Activated T-helper 17 cell treated with anti-CD3 and anti-CD28 coated beads, Interleukin-2, amount 50 U/mL, for 72 hours (primary cell): Measurements from ENCODE around the gene INSIG1. TPM values are rescaled to one million over a fixed set of nuclear protein-coding genes. Genes with fewer than 3 reads are reported as not detected.

ENCODE experiments used
- ATAC-seq: fragments of 150-1000 bp; cut with Tn5 transposase; replicated peaks from 2 replicates; pipeline ENCODE4 v1.10.0; 2021; ENCODE audit warnings: mild to moderate bottlenecking, moderate library complexity
- H3K27ac Mint-ChIP-seq: one replicate; pipeline ENCODE4 v1.8.0; 2022; ENCODE audit warnings: mixed read lengths
- H3K27me3 Mint-ChIP-seq: one replicate; pipeline ENCODE4 v1.8.0; 2022; ENCODE audit warnings: mixed read lengths
- H3K36me3 Mint-ChIP-seq: one replicate; pipeline ENCODE4 v1.8.0; 2022; ENCODE audit warnings: low read depth, mild to moderate bottlenecking, mixed read lengths
- H3K4me1 Mint-ChIP-seq: one replicate; pipeline ENCODE4 v1.8.0; 2022; ENCODE audit warnings: mixed read lengths
- H3K4me3 Mint-ChIP-seq: one replicate; pipeline ENCODE4 v1.8.0; 2022; ENCODE audit warnings: mild to moderate bottlenecking, mixed read lengths
- H3K9me3 Mint-ChIP-seq: one replicate; pipeline ENCODE4 v1.8.0; 2022; ENCODE audit warnings: mixed read lengths
- total RNA-seq, 2 donors: library from RNA; stranded (reverse); gene quantifications; one replicate each; pipeline ENCODE4 v1.2.3, GENCODE V29; 2022

INSIG1 gene
- total RNA-seq, 2 donors from 2014 or later, result 140 to 216 TPM

GRCh38 chr7:155285833-155286232, 11.8 kb upstream of the INSIG1 start:
- H3K27ac Mint-ChIP-seq, result no peak overlapping the region

DNA sequence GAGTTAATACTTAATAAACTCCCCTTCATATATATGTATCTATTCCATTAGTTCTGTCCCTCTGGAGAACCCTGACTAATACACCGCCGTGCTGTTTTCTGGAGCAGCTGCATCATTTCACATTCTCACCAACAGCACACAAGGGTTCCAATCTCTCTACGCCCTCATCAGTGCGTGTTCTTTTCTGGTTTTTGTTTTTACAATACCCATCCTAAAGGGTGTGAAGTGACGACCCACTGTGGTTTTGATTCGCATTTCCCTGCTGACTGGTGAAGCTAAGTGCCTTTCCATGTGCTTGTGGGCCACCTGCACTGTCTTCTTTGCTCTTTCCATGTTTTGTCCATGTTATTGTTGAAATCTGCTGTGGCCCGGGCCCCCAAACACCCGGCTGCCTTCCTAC, 11.0 kb upstream of the INSIG1 start:
- peaks cover 40% of the 10 kb centered on the region for H3K4me1 Mint-ChIP-seq
- peak overlapping the region; percentile 52 for H3K27ac Mint-ChIP-seq
- no peaks in the 10 kb centered on the region for H3K9me3 Mint-ChIP-seq
- peaks cover 32% of the 10 kb centered on the region for H3K27me3 Mint-ChIP-seq
- ATAC-seq, result no peak
- peak overlapping the region; percentile 16 for H3K4me3 Mint-ChIP-seq
- no peaks in the 10 kb centered on the region for H3K36me3 Mint-ChIP-seq

More at GRCh38 chr7:155285833-155286232, 11.8 kb upstream of the INSIG1 start:
- ATAC-seq, result peak; percentile 8
- H3K9me3 Mint-ChIP-seq, result no peaks in the 10 kb centered on the region
- peaks cover 27% of the 10 kb centered on the region for H3K27me3 Mint-ChIP-seq
- peaks cover 32% of the 10 kb centered on the region for H3K4me1 Mint-ChIP-seq
- H3K36me3 Mint-ChIP-seq, result no peaks in the 10 kb centered on the region
- H3K4me3 Mint-ChIP-seq, result no peak overlapping the region

DNA sequence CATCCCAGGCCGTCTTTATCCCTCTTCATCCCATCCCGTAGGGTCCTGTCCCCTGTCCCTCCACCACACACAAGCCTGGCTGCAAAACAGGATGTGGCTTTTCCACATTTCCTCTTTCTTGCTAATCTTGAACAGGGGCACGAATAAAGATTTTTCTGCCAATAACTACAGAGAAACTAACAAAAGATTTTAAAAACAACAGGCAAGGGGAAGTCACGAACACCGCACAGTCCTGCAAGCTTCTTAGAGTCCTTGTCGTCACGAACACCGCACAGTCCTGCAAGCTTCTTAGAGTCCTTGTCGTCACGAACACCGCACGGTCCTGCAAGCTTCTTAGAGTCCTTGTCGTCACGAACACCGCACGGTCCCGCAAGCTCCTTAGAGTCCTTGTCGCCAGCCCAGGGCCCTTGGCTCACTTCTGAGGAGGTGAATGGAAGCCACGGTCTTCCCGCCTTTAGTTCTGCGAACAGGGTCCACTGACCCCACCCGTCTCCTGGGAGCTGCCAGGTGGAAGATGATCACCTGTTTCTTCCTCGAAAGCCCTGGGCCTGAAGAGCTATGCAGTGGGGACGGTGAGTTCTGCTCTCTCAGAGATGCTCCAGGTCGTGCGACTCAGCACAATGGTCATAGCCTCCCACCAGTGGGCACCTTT, 10.3 kb upstream of the INSIG1 start:
- peaks cover 41% of the 10 kb centered on the region for H3K4me1 Mint-ChIP-seq
- no peak for ATAC-seq
- no peaks in the 10 kb centered on the region for H3K9me3 Mint-ChIP-seq
- peak overlapping the region; percentile 52 for H3K27ac Mint-ChIP-seq
- H3K36me3 Mint-ChIP-seq, result no peaks in the 10 kb centered on the region
- H3K27me3 Mint-ChIP-seq, result peaks cover 32% of the 10 kb centered on the region
- H3K4me3 Mint-ChIP-seq, result no peak overlapping the region

- Mint-ChIP-seq H3K36me3 (no peaks in the 10 kb centered on the region), H3K4me1 (peaks cover 41% of the 10 kb centered on the region), H3K9me3 (no peaks in the 10 kb centered on the region), H3K27ac (no peak overlapping the region), H3K27me3 (peaks cover 33% of the 10 kb centered on the region), H3K4me3 (no peak overlapping the region)
- no peak for ATAC-seq
These were observed 9.6 kb upstream of the INSIG1 start for GRCh38 chr7:155288055-155288454.

DNA sequence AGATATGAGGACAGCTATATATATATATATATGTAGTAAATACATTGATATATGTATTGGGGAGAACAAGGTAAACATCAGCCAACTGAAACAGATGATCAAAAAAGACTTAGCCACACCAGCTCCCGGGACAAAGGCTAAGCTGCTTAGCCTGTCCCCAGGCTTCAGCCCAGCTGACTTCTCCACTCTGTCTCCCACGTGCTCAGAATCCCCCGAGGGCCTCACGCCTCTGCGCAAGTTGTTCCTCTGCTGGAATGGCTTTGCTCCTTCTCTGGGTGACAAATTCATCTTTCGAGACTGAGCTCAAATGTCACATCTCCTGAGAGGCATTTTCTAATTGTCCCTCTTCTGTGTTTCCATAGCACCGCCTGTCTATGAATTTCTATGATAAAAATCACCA, 8.6 kb upstream of the INSIG1 start:
- Mint-ChIP-seq H3K27me3 (peaks cover 33% of the 10 kb centered on the region), H3K36me3 (no peaks in the 10 kb centered on the region), H3K27ac (no peak overlapping the region), H3K9me3 (no peaks in the 10 kb centered on the region), H3K4me1 (peaks cover 36% of the 10 kb centered on the region), H3K4me3 (no peak overlapping the region)
- ATAC-seq, result no peak

- no peak for ATAC-seq
- Mint-ChIP-seq H3K4me1 (peaks cover 36% of the 10 kb centered on the region), H3K36me3 (no peaks in the 10 kb centered on the region), H3K27ac (no peak overlapping the region), H3K27me3 (peaks cover 28% of the 10 kb centered on the region), H3K4me3 (no peak overlapping the region), H3K9me3 (no peaks in the 10 kb centered on the region)
These were observed 7.7 kb upstream of the INSIG1 start for GRCh38 chr7:155289949-155290501.

GRCh38 chr7:155291045-155291530, 6.6 kb upstream of the INSIG1 start:
- Mint-ChIP-seq H3K4me3 (peak overlapping the region; percentile 9), H3K4me1 (peaks cover 36% of the 10 kb centered on the region), H3K27ac (peak overlapping the region; percentile 73), H3K9me3 (no peaks in the 10 kb centered on the region), H3K27me3 (peaks cover 21% of the 10 kb centered on the region), H3K36me3 (no peaks in the 10 kb centered on the region)
- ATAC-seq, result peak; percentile 98

- ATAC-seq, result no peak
- Mint-ChIP-seq H3K36me3 (peaks cover 5% of the 10 kb centered on the region), H3K27me3 (peaks cover 17% of the 10 kb centered on the region), H3K27ac (peak overlapping the region; percentile 73), H3K4me3 (peak overlapping the region; percentile 9), H3K4me1 (peaks cover 37% of the 10 kb centered on the region), H3K9me3 (no peaks in the 10 kb centered on the region)
These were observed 5.9 kb upstream of the INSIG1 start for GRCh38 chr7:155291729-155292128.

DNA sequence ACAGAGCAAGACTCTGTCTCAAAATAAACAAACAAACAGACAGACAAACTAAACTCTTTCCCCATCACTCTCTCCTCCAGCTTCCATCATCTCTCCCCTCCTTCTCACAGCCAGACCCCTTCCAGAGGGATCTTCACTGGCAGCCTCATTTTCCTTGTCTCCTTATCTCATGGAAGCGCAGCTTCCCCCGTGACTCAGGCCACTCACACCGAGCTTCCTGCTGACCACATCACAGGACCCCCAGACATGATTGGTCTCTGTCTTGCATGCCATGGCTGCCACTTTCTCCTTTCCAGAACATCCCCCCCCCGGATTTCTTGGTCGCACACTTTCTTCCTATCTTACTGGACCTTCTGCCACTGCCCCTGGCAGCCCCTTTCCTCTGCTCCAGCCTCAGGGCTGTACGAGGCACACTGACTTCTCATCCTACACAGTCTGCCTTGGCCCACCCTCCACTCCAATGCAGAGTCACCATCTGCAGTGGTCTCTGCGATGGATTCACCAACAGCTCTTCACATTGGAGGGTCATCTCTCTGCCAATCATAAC, 4.9 kb upstream of the INSIG1 start:
- H3K36me3 Mint-ChIP-seq, result peaks cover 9% of the 10 kb centered on the region
- no peak for ATAC-seq
- peaks cover 12% of the 10 kb centered on the region for H3K27me3 Mint-ChIP-seq
- no peaks in the 10 kb centered on the region for H3K9me3 Mint-ChIP-seq
- peaks cover 31% of the 10 kb centered on the region for H3K4me1 Mint-ChIP-seq
- no peak overlapping the region for H3K4me3 Mint-ChIP-seq
- no peak overlapping the region for H3K27ac Mint-ChIP-seq

DNA sequence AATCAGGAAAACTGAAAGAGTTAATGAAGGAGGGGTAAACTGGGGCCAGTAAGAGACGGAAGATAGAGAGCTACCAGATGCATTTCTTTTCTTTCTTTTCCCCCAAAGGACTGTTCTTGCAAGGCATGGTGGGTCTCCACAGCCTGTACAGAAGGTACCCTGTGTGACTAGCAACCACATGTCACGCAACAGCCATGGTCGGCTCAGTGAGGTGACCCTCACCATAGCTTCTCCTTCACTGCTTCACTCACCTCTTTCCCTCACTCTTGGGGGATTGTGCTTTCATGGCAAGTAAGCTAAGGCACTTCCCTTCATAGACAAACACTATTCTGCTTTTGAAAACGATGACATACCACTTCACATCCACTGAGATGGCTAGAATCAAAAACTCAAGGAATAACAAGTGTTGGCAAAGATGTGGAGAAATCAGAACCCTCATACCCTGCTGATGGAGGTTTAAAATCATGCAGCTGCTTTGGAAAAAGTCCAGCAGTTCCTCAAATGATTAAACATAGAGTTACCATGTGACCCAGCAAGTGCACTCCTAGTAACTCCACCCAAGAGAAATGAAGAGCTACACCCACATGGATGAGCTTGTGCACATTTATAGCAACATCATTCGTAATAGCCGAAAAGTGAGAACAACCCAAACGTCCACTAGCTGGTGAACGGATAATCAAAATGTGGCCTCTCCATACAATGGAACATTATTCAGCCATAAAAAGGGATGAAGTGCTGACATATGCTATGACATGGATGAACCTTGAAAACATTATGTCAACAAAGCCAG, 3.8 kb upstream of the INSIG1 start:
- ATAC-seq, result no peak
- Mint-ChIP-seq H3K27ac (no peak overlapping the region), H3K4me1 (peaks cover 31% of the 10 kb centered on the region)

GRCh38 chr7:155294511-155294778, 3.2 kb upstream of the INSIG1 start:
- Mint-ChIP-seq H3K4me3 (no peak overlapping the region), H3K27ac (no peak overlapping the region), H3K4me1 (peaks cover 31% of the 10 kb centered on the region), H3K9me3 (no peaks in the 10 kb centered on the region), H3K27me3 (peaks cover 12% of the 10 kb centered on the region), H3K36me3 (peaks cover 24% of the 10 kb centered on the region)
- ATAC-seq, result no peak

More for the DNA sequence above, 3.8 kb upstream of the INSIG1 start:
- Mint-ChIP-seq H3K27me3 (peaks cover 12% of the 10 kb centered on the region), H3K9me3 (no peaks in the 10 kb centered on the region), H3K4me3 (no peak overlapping the region), H3K36me3 (peaks cover 19% of the 10 kb centered on the region)

- no peak overlapping the region for H3K27ac Mint-ChIP-seq
- ATAC-seq, result no peak
- H3K4me1 Mint-ChIP-seq, result peaks cover 38% of the 10 kb centered on the region
- H3K4me3 Mint-ChIP-seq, result peak overlapping the region; percentile 91
- peaks cover 35% of the 10 kb centered on the region for H3K36me3 Mint-ChIP-seq
- peaks cover 12% of the 10 kb centered on the region for H3K27me3 Mint-ChIP-seq
- H3K9me3 Mint-ChIP-seq, result no peaks in the 10 kb centered on the region
These were observed 2.2 kb upstream of the INSIG1 start for GRCh38 chr7:155295511-155295910.

GRCh38 chr7:155296006-155296787, 1.5 kb upstream of the INSIG1 start:
- H3K36me3 Mint-ChIP-seq, result peaks cover 42% of the 10 kb centered on the region
- peaks cover 6% of the 10 kb centered on the region for H3K27me3 Mint-ChIP-seq
- no peaks in the 10 kb centered on the region for H3K9me3 Mint-ChIP-seq
- peaks cover 37% of the 10 kb centered on the region for H3K4me1 Mint-ChIP-seq
- peak overlapping the region; percentile 91 for H3K27ac Mint-ChIP-seq
- no peak for ATAC-seq
- H3K4me3 Mint-ChIP-seq, result peak overlapping the region; percentile 91
